A673 (cell line): ENCODE data around the gene TNFSF11. TPM values are rescaled to one million over a fixed set of nuclear protein-coding genes. Genes with fewer than 3 reads are reported as not detected.

ENCODE experiments used
- BruUV-seq: library from RNA; stranded (reverse); fragments of 400-500 nt; replicated peaks from 2 replicates; lab custom pipeline; 2021; lab: Mats Ljungman, UMichigan
- CTCF ChIA-PET: fragments of 300-600 bp; sonication (Branson Sonifier 250); formaldehyde crosslinking; loops from one replicate; lab custom pipeline; 2022; ENCODE audit warnings: antibody characterized with exemption; lab: Charles Lee
- POLR2A ChIA-PET: fragments of 300-600 bp; sonication (Branson Sonifier 250); formaldehyde crosslinking; loops from one replicate; lab custom pipeline; 2022; ENCODE audit warnings: antibody characterized with exemption; ENCODE audit not compliant: low non-redundant PET; lab: Charles Lee
- DNase-seq: peaks from one replicate; pipeline ENCODE4 v3.0.0-alpha.2; 2015; ENCODE audit warnings: low spot score
- H3K27ac ChIP-seq: fragments of 200-600 bp; sonication (generic); 2 replicates; pipeline ENCODE4 v1.5.1; 2016; ENCODE audit warnings: mixed run types, low read depth, mild to moderate bottlenecking, mixed read lengths, antibody characterized with exemption, low read length; ENCODE audit not compliant: poor library complexity, severe bottlenecking
- H3K27me3 ChIP-seq: fragments of 200-600 bp; sonication (generic); replicated peaks from 2 replicates; pipeline ENCODE4 v1.6.1; 2017; ENCODE audit warnings: mixed run types, low read depth, mild to moderate bottlenecking, mixed read lengths, antibody characterized with exemption, low read length; ENCODE audit not compliant: insufficient read depth, poor library complexity
- H3K36me3 ChIP-seq: fragments of 200-600 bp; sonication (generic); 2 replicates; pipeline ENCODE4 v1.6.1; 2016; ENCODE audit warnings: mixed run types, mild to moderate bottlenecking, mixed read lengths, antibody characterized with exemption, low read length; ENCODE audit not compliant: insufficient read depth, poor library complexity, severe bottlenecking
- H3K4me1 ChIP-seq: fragments of 200-600 bp; sonication (generic); 2 replicates; pipeline ENCODE4 v1.6.1; 2017; ENCODE audit warnings: mixed run types, mild to moderate bottlenecking, mixed read lengths, antibody characterized with exemption, low read length; ENCODE audit not compliant: insufficient read depth, poor library complexity, severe bottlenecking
- H3K4me3 ChIP-seq: fragments of 200-600 bp; sonication (generic); 2 replicates; pipeline ENCODE4 v1.5.1; 2016; ENCODE audit warnings: low read depth, mixed run types, mild to moderate bottlenecking, mixed read lengths, low read length; ENCODE audit not compliant: poor library complexity, severe bottlenecking
- H3K9me3 ChIP-seq: fragments of 200-600 bp; sonication (generic); 2 replicates; pipeline ENCODE4 v1.6.1; 2016; ENCODE audit warnings: mixed run types, low read depth, mild to moderate bottlenecking, mixed read lengths, antibody characterized with exemption, low read length; ENCODE audit not compliant: poor library complexity, severe bottlenecking
- CTCF ChIP-seq: fragments of 300-800, 200-600 bp; sonication (generic); conservative IDR thresholded peaks from 2 replicates; pipeline ENCODE4 v1.5.1; 2017; ENCODE audit warnings: low read depth, mild to moderate bottlenecking, antibody characterized with exemption, low read length, moderate library complexity, mixed read lengths
- EZH2 ChIP-seq: fragments of 200-600 bp; sonication (generic); IDR thresholded peaks from 2 replicates; pipeline ENCODE4 v1.6.1; 2017; ENCODE audit warnings: borderline replicate concordance, low read depth, mild to moderate bottlenecking, mixed read lengths, antibody characterized with exemption, low read length; ENCODE audit not compliant: poor library complexity, severe bottlenecking
- intact Hi-C: fragments of 100-400 bp; cut with micrococcal nuclease; formaldehyde crosslinking; loops from one replicate; pipeline ENCODE4 v1.10.0; 2022; ENCODE audit not compliant: unreplicated experiment
- total RNA-seq: library from RNA; stranded (reverse); gene quantifications from 2 replicates; pipeline ENCODE4 v1.2.3, GENCODE V29; 2021

The TNFSF11 gene
- total RNA-seq, 1 experiment from 2014 or later, result not detected

- CTCF ChIA-PET, result no interaction called here
- H3K36me3 ChIP-seq, result no peaks in the 10 kb centered on the region
- POLR2A ChIA-PET, result no interaction called here
- no peaks in the 10 kb centered on the region for H3K9me3 ChIP-seq
- no peaks in the 10 kb centered on the region for H3K4me1 ChIP-seq
- no peak overlapping the region for H3K27ac ChIP-seq
- DNase-seq, result no peak
- intact Hi-C loops, result no loop called here
- no TSS peak for BruUV-seq
- peaks cover 56% of the 10 kb centered on the region for H3K27me3 ChIP-seq
- no peak overlapping the region for H3K4me3 ChIP-seq
- TF ChIP-seq CTCF (no peak), EZH2 (no peak)
Observed at GRCh38 chr13:42580644-42581043, 6.7 kb downstream of the TNFSF11 start.

GRCh38 chr13:42581427-42581826 lies 7.5 kb downstream of the TNFSF11 start:
- Histone ChIP-seq H3K36me3 (no peaks in the 10 kb centered on the region), H3K4me1 (no peaks in the 10 kb centered on the region), H3K27me3 (peaks cover 50% of the 10 kb centered on the region), H3K9me3 (no peaks in the 10 kb centered on the region), H3K4me3 (no peak overlapping the region), H3K27ac (no peak overlapping the region)
- intact Hi-C loops, result no loop called here
- POLR2A ChIA-PET, result no interaction called here
- no TSS peak for BruUV-seq
- CTCF ChIA-PET, result no interaction called here
- DNase-seq, result no peak
- TF ChIP-seq CTCF, result no peak
- no peak for TF ChIP-seq EZH2

- Histone ChIP-seq H3K36me3 (no peaks in the 10 kb centered on the region), H3K4me3 (no peak overlapping the region), H3K27me3 (peaks cover 51% of the 10 kb centered on the region), H3K4me1 (no peaks in the 10 kb centered on the region), H3K27ac (no peak overlapping the region), H3K9me3 (no peaks in the 10 kb centered on the region)
- intact Hi-C loops, result no loop called here
- TF ChIP-seq EZH2 (no peak), CTCF (no peak)
- BruUV-seq, result no TSS peak
- POLR2A ChIA-PET, result no interaction called here
- CTCF ChIA-PET, result no interaction called here
- no peak for DNase-seq
Observed at GRCh38 chr13:42591602-42592001, 17.6 kb downstream of the TNFSF11 start.
